ENCODE data around the gene AKT1.
A peak's percentile ranks its signal among the peaks of the same experiment; 100 is the strongest.

DNA sequence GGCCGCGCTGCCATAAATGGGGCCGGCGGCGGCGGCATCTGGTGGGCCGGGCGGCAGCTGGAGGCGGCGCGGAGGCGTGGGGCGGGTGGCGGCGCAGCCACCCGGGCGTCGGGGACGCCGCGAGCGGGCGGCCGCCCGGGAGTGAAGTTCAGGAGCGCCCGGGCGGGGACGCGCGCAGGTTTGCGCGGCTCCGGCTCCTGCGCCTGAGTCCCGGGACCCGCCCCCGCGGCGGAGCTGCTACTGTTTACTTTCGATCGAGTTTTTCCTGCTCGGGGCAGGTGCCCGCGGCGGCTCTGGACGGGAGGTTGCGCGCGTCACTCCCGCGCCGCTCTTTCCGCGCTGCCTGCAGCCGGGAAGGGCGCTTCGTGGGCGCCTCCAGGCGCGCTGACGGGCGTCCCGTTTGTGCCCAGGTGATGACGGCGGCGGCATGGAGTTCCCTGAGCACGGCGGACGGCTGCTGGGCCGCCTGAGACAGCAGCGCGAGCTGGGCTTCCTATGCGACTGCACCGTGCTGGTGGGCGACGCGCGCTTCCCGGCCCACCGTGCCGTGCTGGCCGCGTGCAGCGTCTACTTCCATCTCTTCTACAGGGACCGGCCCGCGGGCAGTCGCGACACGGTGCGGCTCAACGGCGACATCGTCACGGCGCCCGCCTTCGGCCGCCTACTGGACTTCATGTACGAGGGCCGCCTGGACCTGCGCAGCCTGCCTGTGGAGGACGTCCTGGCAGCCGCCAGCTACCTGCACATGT, 5.4 kb upstream of the AKT1 start, which contains the start of gene ZBTB42:
- TF ChIP-seq USF2 (IDR thresholded peaks at IDR 0.05) (no peak), ESRRA (IDR thresholded peaks at IDR 0.05; ENCODE audit: borderline replicate concordance, low read length) (no peak), POLR2A (IDR thresholded peaks at IDR 0.05; ENCODE audit: low read length) (no peak), MYC (IDR thresholded peaks at IDR 0.05; ENCODE audit: borderline replicate concordance, low read length) (no peak), CBX2 (IDR thresholded peaks at IDR 0.05; ENCODE audit: borderline replicate concordance, low read depth) (no peak), MAFK (IDR thresholded peaks at IDR 0.05; ENCODE audit: partially characterized antibody) (no peak), RCOR1 (IDR thresholded peaks at IDR 0.05; ENCODE audit: low read depth, low read length) (no peak), BHLHE40 (IDR thresholded peaks at IDR 0.05; ENCODE audit: low read depth, low read length) (no peak), RAD21 (conservative IDR thresholded peaks at IDR 0.05 in 1 of 2, IDR thresholded peaks at IDR 0.05 in 1 of 2) (no peak), CEBPB (IDR thresholded peaks at IDR 0.05) (no peak), EP300 (IDR thresholded peaks at IDR 0.05) (no peak)
- TF ChIP-seq, protein P1, sequence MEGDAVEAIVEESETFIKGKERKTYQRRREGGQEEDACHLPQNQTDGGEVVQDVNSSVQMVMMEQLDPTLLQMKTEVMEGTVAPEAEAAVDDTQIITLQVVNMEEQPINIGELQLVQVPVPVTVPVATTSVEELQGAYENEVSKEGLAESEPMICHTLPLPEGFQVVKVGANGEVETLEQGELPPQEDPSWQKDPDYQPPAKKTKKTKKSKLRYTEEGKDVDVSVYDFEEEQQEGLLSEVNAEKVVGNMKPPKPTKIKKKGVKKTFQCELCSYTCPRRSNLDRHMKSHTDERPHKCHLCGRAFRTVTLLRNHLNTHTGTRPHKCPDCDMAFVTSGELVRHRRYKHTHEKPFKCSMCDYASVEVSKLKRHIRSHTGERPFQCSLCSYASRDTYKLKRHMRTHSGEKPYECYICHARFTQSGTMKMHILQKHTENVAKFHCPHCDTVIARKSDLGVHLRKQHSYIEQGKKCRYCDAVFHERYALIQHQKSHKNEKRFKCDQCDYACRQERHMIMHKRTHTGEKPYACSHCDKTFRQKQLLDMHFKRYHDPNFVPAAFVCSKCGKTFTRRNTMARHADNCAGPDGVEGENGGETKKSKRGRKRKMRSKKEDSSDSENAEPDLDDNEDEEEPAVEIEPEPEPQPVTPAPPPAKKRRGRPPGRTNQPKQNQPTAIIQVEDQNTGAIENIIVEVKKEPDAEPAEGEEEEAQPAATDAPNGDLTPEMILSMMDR (IDR thresholded peaks at IDR 0.05) = no peak
- TF ChIP-seq, protein P2, sequence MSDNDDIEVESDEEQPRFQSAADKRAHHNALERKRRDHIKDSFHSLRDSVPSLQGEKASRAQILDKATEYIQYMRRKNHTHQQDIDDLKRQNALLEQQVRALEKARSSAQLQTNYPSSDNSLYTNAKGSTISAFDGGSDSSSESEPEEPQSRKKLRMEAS (IDR thresholded peaks at IDR 0.05) = peak; percentile 41; the same call in 1 of the 2 replicates
